CD4-positive, alpha-beta T cell treated with Interleukin-4 for 4 hours (primary cell): ENCODE results near the gene CPM.

ENCODE experiments used
- DNase-seq: peaks from one replicate; pipeline ENCODE4 v3.0.0-alpha.2; 2020

Gene CPM

GRCh38 chr12:68903511-68903910 is 29.5 kb downstream of the CPM start:
- DNase-seq, result no peak

GRCh38 chr12:68901551-68901950 is 31.4 kb downstream of the CPM start:
- DNase-seq, result no peak

GRCh38 chr12:68901145-68901544 is 31.8 kb downstream of the CPM start:
- DNase-seq, result no peak

GRCh38 chr12:68900241-68900640 is 32.7 kb downstream of the CPM start:
- no peak for DNase-seq

- DNase-seq, result no peak
These were observed 33.7 kb downstream of the CPM start for GRCh38 chr12:68899251-68899771.

GRCh38 chr12:68896881-68897540 is 36.0 kb downstream of the CPM start:
- no peak for DNase-seq

GRCh38 chr12:68894276-68894855 is 38.6 kb downstream of the CPM start:
- DNase-seq, result no peak

- DNase-seq, result no peak
These were observed 39.2 kb downstream of the CPM start for GRCh38 chr12:68893741-68894140.

- no peak for DNase-seq
These were observed 39.8 kb downstream of the CPM start for GRCh38 chr12:68893201-68893600.

GRCh38 chr12:68891141-68891540 is 41.8 kb downstream of the CPM start:
- DNase-seq, result no peak

- DNase-seq, result no peak
These were observed 42.3 kb downstream of the CPM start for GRCh38 chr12:68890701-68891113.

- DNase-seq, result no peak
These were observed 44.7 kb downstream of the CPM start for GRCh38 chr12:68888243-68888642.

GRCh38 chr12:68887641-68888040 is 45.3 kb downstream of the CPM start:
- no peak for DNase-seq

GRCh38 chr12:68886636-68887572 is 46.1 kb downstream of the CPM start:
- no peak for DNase-seq

GRCh38 chr12:68885381-68885780 is 47.6 kb downstream of the CPM start:
- no peak for DNase-seq

GRCh38 chr12:68884251-68884650 is 48.7 kb downstream of the CPM start:
- DNase-seq, result no peak

- DNase-seq, result no peak
These were observed 49.8 kb downstream of the CPM start for GRCh38 chr12:68883151-68883550.

- no peak for DNase-seq
These were observed 50.6 kb downstream of the CPM start for GRCh38 chr12:68882251-68882964.

GRCh38 chr12:68880660-68881325 is 52.2 kb downstream of the CPM start:
- DNase-seq, result no peak

- no peak for DNase-seq
These were observed 54.1 kb downstream of the CPM start for GRCh38 chr12:68878846-68879245.

- no peak for DNase-seq
These were observed 54.7 kb downstream of the CPM start for GRCh38 chr12:68878283-68878682.

- no peak for DNase-seq
These were observed 55.4 kb downstream of the CPM start for GRCh38 chr12:68877583-68877982.
